GM23338 (cell line): Measurements from ENCODE around the gene STAT5B. TPM values are rescaled to one million over a fixed set of nuclear protein-coding genes. Genes with fewer than 3 reads are reported as not detected.

Source experiments
- ATAC-seq: fragments of 200-7000 bp; cut with Tn5 transposase; 3 replicates; pipeline ENCODE4 v1.9.1; 2020
- DNase-seq: peaks from one replicate; pipeline ENCODE4 v3.0.0-alpha.2; 2015; ENCODE audit warnings: low spot score
- H2AFZ ChIP-seq: fragments of 200-600 bp; sonication (generic); 2 replicates; pipeline ENCODE4 v1.8.0; 2016; ENCODE audit warnings: antibody characterized with exemption, mild to moderate bottlenecking, moderate library complexity
- H3F3A ChIP-seq: fragments of 200-600 bp; sonication (generic); replicated peaks from 2 replicates; pipeline ENCODE4 v1.8.0; 2017; ENCODE audit warnings: antibody characterized with exemption, mixed run types, low read depth
- H3K27ac ChIP-seq: fragments of 200-600 bp; sonication (generic); 2 replicates; pipeline ENCODE4 v1.6.1; 2016; ENCODE audit warnings: low read depth
- H3K27me3 ChIP-seq: fragments of 200-600 bp; sonication (generic); 2 replicates; pipeline ENCODE4 v1.8.0; 2016; ENCODE audit warnings: mild to moderate bottlenecking, mixed run types, moderate library complexity; ENCODE audit not compliant: insufficient read depth
- H3K36me3 ChIP-seq: fragments of 200-600 bp; sonication (generic); 2 replicates; pipeline ENCODE4 v1.8.0; 2016; ENCODE audit warnings: mild to moderate bottlenecking; ENCODE audit not compliant: insufficient read depth
- H3K4me1 ChIP-seq: fragments of 200-600 bp; sonication (generic); 2 replicates; pipeline ENCODE4 v1.8.0; 2016; ENCODE audit warnings: mild to moderate bottlenecking, moderate library complexity; ENCODE audit not compliant: insufficient read depth
- H3K4me2 ChIP-seq: fragments of 200-600 bp; sonication (generic); 2 replicates; pipeline ENCODE4 v1.7.1; 2017; ENCODE audit warnings: mixed run types
- H3K4me3 ChIP-seq: fragments of 200-600 bp; sonication (generic); 2 replicates; pipeline ENCODE4 v1.6.1; 2016; ENCODE audit warnings: mixed run types
- H3K79me2 ChIP-seq: fragments of 200-600 bp; sonication (generic); replicated peaks from 2 replicates; pipeline ENCODE4 v1.8.0; 2017; ENCODE audit warnings: mild to moderate bottlenecking; ENCODE audit not compliant: insufficient read depth
- H3K9me2 ChIP-seq: fragments of 200-600 bp; sonication (generic); 2 replicates; pipeline ENCODE4 v1.8.0; 2017; ENCODE audit not compliant: insufficient read depth
- H4K20me1 ChIP-seq: fragments of 200-600 bp; sonication (generic); replicated peaks from 2 replicates; pipeline ENCODE4 v1.8.0; 2017; ENCODE audit warnings: mild to moderate bottlenecking; ENCODE audit not compliant: insufficient read depth
- H3K27ac Mint-ChIP-seq: 2 replicates; pipeline ENCODE4 v1.8.0; 2020; ENCODE audit warnings: inconsistent platforms, mild to moderate bottlenecking, moderate library complexity, mixed read lengths
- H3K27me3 Mint-ChIP-seq: 3 replicates; pipeline ENCODE4 v1.8.0; 2022; ENCODE audit warnings: low read depth, mild to moderate bottlenecking, moderate library complexity, mixed read lengths, inconsistent platforms; ENCODE audit not compliant: insufficient read depth, poor library complexity
- H3K36me3 Mint-ChIP-seq: 3 replicates; pipeline ENCODE4 v1.8.0; 2021; ENCODE audit warnings: low read depth, mild to moderate bottlenecking, inconsistent platforms, moderate library complexity, mixed read lengths
- H3K4me1 Mint-ChIP-seq: 3 replicates; pipeline ENCODE4 v1.8.0; 2020; ENCODE audit warnings: mild to moderate bottlenecking, inconsistent platforms, mixed read lengths
- H3K4me3 Mint-ChIP-seq: 3 replicates; pipeline ENCODE4 v1.8.0; 2021; ENCODE audit warnings: moderate library complexity, mild to moderate bottlenecking, inconsistent platforms, mixed read lengths
- H3K9me3 Mint-ChIP-seq: 3 replicates; pipeline ENCODE4 v1.8.0; 2020; ENCODE audit warnings: moderate library complexity, mild to moderate bottlenecking, inconsistent platforms, mixed read lengths
- EZH2phosphoT487 ChIP-seq: fragments of 200-600 bp; sonication (generic); IDR thresholded peaks from one replicate; pipeline ENCODE4 v1.8.1; 2018; ENCODE audit warnings: antibody characterized with exemption; ENCODE audit not compliant: unreplicated experiment
- JUNB ChIP-seq: IDR thresholded peaks from one replicate; pipeline ENCODE4 v1.6.1; 2016; ENCODE audit warnings: antibody characterized with exemption; ENCODE audit not compliant: unreplicated experiment
- NANOG ChIP-seq: IDR thresholded peaks from 2 replicates; pipeline ENCODE4 v1.6.1; 2016; ENCODE audit warnings: antibody characterized with exemption, borderline replicate concordance
- POLR2AphosphoS5 ChIP-seq: IDR thresholded peaks from 2 replicates; pipeline ENCODE4 v1.6.1; 2016; ENCODE audit warnings: antibody characterized with exemption, low read depth
- REST ChIP-seq: IDR thresholded peaks from one replicate; pipeline ENCODE4 v1.6.1; 2018; ENCODE audit warnings: antibody characterized with exemption; ENCODE audit not compliant: unreplicated experiment
- ZNF114 ChIP-seq: fragments of 250-450 bp; sonication (Bioruptor Pico); IDR thresholded peaks from 2 replicates; pipeline ENCODE4 v1.5.0; 2020; ENCODE audit warnings: mild to moderate bottlenecking, moderate library complexity
- ZNF331 ChIP-seq: fragments of 250-450 bp; sonication (Bioruptor Pico); IDR thresholded peaks from 2 replicates; pipeline ENCODE4 v1.5.0; 2020; ENCODE audit warnings: low read depth, mild to moderate bottlenecking, moderate library complexity
- polyA plus RNA-seq: library from polyadenylated mRNA; unstranded; fragments of >200 nt; fragmentation: Nextera tagmentation; extraction: Ambion mirVana; gene quantifications from 2 replicates; pipeline ENCODE4 v1.2.1, GENCODE V29; 2016
- total RNA-seq: library from RNA; depleted of rRNA; stranded (reverse); fragments of >200 nt; shearing (Covaris generic); gene quantifications from 2 replicates; pipeline ENCODE4 v1.2.3, GENCODE V29; 2014
- TF ChIP-seq, protein P1 (sequence below), 2 experiments: fragments of 200-600 bp in 1 of 2; sonication (generic) in 1 of 2; conservative IDR thresholded peaks; 2 replicates each; pipeline versions ENCODE4 v1.5.1 to v1.6.1; 2016 to 2017; ENCODE audit warnings: antibody characterized with exemption in 2 of 2, low read depth in 2 of 2, mild to moderate bottlenecking in 2 of 2, moderate library complexity in 1 of 2
- TF ChIP-seq, protein P2 (sequence below): IDR thresholded peaks from 2 replicates; pipeline ENCODE4 v1.6.1; 2016; ENCODE audit warnings: antibody characterized with exemption
- TF ChIP-seq, protein P3 (sequence below): fragments of 250-450 bp; sonication (Bioruptor Pico); IDR thresholded peaks from 2 replicates; pipeline ENCODE4 v1.5.0; 2020; ENCODE audit warnings: mild to moderate bottlenecking, moderate library complexity

The STAT5B gene
- total and polyA plus RNA-seq, 2 experiments from 2014 or later = 13.9 to 60.5 TPM

DNA sequence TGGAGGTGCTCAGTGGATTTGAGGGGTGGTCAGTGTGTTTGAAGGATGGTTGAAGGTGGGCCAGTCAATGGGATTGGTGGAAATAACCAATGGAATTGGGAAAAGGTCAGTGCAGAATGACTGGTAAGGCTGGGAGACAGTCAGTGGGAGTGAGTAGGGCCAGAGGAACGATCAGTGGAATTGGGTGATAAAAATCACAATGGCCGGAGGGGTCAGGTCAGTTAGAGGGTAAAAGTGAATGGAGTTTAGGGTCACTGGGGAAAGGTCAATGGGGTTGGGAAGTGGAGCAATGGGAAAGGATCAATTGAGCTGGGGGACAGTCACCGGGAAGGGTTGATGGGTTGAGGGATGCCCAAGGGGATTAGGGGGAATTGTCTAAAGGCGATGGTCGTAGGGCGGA is 110.4 kb downstream of the STAT5B start (continued):
- TF ChIP-seq REST (no peak), EZH2phosphoT487 (no peak)

- Histone ChIP-seq H3K4me3 (no peak overlapping the region), H3K79me2 (no peaks in the 10 kb centered on the region), H2AFZ (no peak overlapping the region), H3K27me3 (no peaks in the 10 kb centered on the region), H3K36me3 (no peaks in the 10 kb centered on the region), H3K27ac (no peak overlapping the region), H3K4me2 (no peak overlapping the region), H3F3A (no peaks in the 10 kb centered on the region), H3K4me1 (no peaks in the 10 kb centered on the region; the same call in 1 of the 2 replicates), H3K9me2 (no peaks in the 10 kb centered on the region), H4K20me1 (no peaks in the 10 kb centered on the region; the same call in 1 of the 2 replicates)
- Mint-ChIP-seq H3K27ac (no peak overlapping the region), H3K36me3 (no peaks in the 10 kb centered on the region), H3K9me3 (no peaks in the 10 kb centered on the region), H3K4me3 (no peak overlapping the region), H3K27me3 (peaks cover 16% of the 10 kb centered on the region), H3K4me1 (peaks cover 4% of the 10 kb centered on the region)
- ATAC-seq (no peak), DNase-seq (no peak)
- TF ChIP-seq, protein P1, sequence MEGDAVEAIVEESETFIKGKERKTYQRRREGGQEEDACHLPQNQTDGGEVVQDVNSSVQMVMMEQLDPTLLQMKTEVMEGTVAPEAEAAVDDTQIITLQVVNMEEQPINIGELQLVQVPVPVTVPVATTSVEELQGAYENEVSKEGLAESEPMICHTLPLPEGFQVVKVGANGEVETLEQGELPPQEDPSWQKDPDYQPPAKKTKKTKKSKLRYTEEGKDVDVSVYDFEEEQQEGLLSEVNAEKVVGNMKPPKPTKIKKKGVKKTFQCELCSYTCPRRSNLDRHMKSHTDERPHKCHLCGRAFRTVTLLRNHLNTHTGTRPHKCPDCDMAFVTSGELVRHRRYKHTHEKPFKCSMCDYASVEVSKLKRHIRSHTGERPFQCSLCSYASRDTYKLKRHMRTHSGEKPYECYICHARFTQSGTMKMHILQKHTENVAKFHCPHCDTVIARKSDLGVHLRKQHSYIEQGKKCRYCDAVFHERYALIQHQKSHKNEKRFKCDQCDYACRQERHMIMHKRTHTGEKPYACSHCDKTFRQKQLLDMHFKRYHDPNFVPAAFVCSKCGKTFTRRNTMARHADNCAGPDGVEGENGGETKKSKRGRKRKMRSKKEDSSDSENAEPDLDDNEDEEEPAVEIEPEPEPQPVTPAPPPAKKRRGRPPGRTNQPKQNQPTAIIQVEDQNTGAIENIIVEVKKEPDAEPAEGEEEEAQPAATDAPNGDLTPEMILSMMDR (conservative IDR thresholded peaks at IDR 0.05; ENCODE audit: low read depth in 2 of 2) = no peak
- TF ChIP-seq ZNF331 (CRISPR knock-in tag) (no peak), ZNF114 (CRISPR knock-in tag) (no peak), JUNB (no peak), POLR2AphosphoS5 (no peak), NANOG (no peak)
- TF ChIP-seq, protein P2, sequence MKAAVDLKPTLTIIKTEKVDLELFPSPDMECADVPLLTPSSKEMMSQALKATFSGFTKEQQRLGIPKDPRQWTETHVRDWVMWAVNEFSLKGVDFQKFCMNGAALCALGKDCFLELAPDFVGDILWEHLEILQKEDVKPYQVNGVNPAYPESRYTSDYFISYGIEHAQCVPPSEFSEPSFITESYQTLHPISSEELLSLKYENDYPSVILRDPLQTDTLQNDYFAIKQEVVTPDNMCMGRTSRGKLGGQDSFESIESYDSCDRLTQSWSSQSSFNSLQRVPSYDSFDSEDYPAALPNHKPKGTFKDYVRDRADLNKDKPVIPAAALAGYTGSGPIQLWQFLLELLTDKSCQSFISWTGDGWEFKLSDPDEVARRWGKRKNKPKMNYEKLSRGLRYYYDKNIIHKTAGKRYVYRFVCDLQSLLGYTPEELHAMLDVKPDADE = no peak
- TF ChIP-seq, protein P3, sequence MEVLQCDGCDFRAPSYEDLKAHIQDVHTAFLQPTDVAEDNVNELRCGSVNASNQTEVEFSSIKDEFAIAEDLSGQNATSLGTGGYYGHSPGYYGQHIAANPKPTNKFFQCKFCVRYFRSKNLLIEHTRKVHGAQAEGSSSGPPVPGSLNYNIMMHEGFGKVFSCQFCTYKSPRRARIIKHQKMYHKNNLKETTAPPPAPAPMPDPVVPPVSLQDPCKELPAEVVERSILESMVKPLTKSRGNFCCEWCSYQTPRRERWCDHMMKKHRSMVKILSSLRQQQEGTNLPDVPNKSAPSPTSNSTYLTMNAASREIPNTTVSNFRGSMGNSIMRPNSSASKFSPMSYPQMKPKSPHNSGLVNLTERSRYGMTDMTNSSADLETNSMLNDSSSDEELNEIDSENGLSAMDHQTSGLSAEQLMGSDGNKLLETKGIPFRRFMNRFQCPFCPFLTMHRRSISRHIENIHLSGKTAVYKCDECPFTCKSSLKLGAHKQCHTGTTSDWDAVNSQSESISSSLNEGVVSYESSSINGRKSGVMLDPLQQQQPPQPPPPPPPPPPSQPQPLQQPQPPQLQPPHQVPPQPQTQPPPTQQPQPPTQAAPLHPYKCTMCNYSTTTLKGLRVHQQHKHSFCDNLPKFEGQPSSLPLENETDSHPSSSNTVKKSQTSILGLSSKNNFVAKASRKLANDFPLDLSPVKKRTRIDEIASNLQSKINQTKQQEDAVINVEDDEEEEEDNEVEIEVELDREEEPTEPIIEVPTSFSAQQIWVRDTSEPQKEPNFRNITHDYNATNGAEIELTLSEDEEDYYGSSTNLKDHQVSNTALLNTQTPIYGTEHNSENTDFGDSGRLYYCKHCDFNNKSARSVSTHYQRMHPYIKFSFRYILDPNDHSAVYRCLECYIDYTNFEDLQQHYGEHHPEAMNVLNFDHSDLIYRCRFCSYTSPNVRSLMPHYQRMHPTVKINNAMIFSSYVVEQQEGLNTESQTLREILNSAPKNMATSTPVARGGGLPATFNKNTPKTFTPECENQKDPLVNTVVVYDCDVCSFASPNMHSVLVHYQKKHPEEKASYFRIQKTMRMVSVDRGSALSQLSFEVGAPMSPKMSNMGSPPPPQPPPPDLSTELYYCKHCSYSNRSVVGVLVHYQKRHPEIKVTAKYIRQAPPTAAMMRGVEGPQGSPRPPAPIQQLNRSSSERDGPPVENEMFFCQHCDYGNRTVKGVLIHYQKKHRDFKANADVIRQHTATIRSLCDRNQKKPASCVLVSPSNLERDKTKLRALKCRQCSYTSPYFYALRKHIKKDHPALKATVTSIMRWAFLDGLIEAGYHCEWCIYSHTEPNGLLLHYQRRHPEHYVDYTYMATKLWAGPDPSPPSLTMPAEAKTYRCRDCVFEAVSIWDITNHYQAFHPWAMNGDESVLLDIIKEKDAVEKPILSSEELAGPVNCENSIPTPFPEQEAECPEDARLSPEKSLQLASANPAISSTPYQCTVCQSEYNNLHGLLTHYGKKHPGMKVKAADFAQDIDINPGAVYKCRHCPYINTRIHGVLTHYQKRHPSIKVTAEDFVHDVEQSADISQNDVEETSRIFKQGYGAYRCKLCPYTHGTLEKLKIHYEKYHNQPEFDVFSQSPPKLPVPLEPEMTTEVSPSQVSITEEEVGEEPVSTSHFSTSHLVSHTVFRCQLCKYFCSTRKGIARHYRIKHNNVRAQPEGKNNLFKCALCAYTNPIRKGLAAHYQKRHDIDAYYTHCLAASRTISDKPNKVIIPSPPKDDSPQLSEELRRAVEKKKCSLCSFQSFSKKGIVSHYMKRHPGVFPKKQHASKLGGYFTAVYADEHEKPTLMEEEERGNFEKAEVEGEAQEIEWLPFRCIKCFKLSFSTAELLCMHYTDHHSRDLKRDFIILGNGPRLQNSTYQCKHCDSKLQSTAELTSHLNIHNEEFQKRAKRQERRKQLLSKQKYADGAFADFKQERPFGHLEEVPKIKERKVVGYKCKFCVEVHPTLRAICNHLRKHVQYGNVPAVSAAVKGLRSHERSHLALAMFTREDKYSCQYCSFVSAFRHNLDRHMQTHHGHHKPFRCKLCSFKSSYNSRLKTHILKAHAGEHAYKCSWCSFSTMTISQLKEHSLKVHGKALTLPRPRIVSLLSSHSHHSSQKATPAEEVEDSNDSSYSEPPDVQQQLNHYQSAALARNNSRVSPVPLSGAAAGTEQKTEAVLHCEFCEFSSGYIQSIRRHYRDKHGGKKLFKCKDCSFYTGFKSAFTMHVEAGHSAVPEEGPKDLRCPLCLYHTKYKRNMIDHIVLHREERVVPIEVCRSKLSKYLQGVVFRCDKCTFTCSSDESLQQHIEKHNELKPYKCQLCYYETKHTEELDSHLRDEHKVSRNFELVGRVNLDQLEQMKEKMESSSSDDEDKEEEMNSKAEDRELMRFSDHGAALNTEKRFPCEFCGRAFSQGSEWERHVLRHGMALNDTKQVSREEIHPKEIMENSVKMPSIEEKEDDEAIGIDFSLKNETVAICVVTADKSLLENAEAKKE (CRISPR knock-in tag) = no peak
Observed at GRCh38 chr17:42163696-42164407, 112.3 kb downstream of the STAT5B start.
